WTC11 (cell line): ENCODE measurements around the gene FNDC3B. TPM values are rescaled to one million over a fixed set of nuclear protein-coding genes. Genes with fewer than 3 reads are reported as not detected.

Experiments used
- ATAC-seq: fragments of 200-7000 bp; cut with Tn5 transposase; 2 replicates; pipeline ENCODE4 v1.10.0; 2021; ENCODE audit warnings: mild to moderate bottlenecking, moderate library complexity
- CTCF ChIA-PET: fragments of 300-600 bp; sonication (Branson Sonifier 250); formaldehyde crosslinking; loops from one replicate; lab custom pipeline; 2021; ENCODE audit warnings: antibody characterized with exemption; lab: Charles Lee
- POLR2A ChIA-PET: fragments of 350-600 bp; sonication (Branson Sonifier 250); formaldehyde crosslinking; loops from one replicate; lab custom pipeline; 2021; ENCODE audit warnings: antibody characterized with exemption; lab: Charles Lee
- DNase-seq: peaks from one replicate; pipeline ENCODE4 v3.0.0; 2021; ENCODE audit warnings: low spot score
- H3K27ac Mint-ChIP-seq: 2 replicates; pipeline ENCODE4 v1.8.0; 2021; ENCODE audit warnings: mixed read lengths
- H3K27me3 Mint-ChIP-seq: 2 replicates; pipeline ENCODE4 v1.8.0; 2021; ENCODE audit warnings: low read depth, mild to moderate bottlenecking, moderate library complexity, mixed read lengths
- H3K36me3 Mint-ChIP-seq: 2 replicates; pipeline ENCODE4 v1.8.0; 2021; ENCODE audit warnings: mixed read lengths
- H3K4me1 Mint-ChIP-seq: 2 replicates; pipeline ENCODE4 v1.8.0; 2022; ENCODE audit warnings: mixed read lengths
- H3K4me3 Mint-ChIP-seq: 2 replicates; pipeline ENCODE4 v1.8.0; 2021; ENCODE audit warnings: mild to moderate bottlenecking, moderate library complexity, mixed read lengths
- H3K9me3 Mint-ChIP-seq: 2 replicates; pipeline ENCODE4 v1.8.0; 2021; ENCODE audit warnings: mixed read lengths
- CBFB ChIP-seq: sonication (generic); formaldehyde crosslinking; IDR thresholded peaks from 2 replicates; pipeline ENCODE4 v1.8.1; 2022; ENCODE audit warnings: mild to moderate bottlenecking, low read depth, missing genetic modification reagents
- CREB1 ChIP-seq: sonication (generic); formaldehyde crosslinking; IDR thresholded peaks from 2 replicates; pipeline ENCODE4 v1.8.0; 2023; ENCODE audit warnings: mild to moderate bottlenecking, missing genetic modification reagents
- FOXJ3 ChIP-seq: sonication (generic); formaldehyde crosslinking; IDR thresholded peaks from 2 replicates; pipeline ENCODE4 v1.9.0; 2021; ENCODE audit warnings: missing genetic modification reagents, mild to moderate bottlenecking, borderline replicate concordance
- FOXP4 ChIP-seq: sonication (generic); formaldehyde crosslinking; IDR thresholded peaks from 2 replicates; pipeline ENCODE4 v1.8.0; 2022; ENCODE audit warnings: mild to moderate bottlenecking, missing genetic modification reagents
- MYBL2 ChIP-seq: sonication (generic); formaldehyde crosslinking; IDR thresholded peaks from 2 replicates; pipeline ENCODE4 v1.8.1; 2023; ENCODE audit warnings: mild to moderate bottlenecking, moderate library complexity, missing genetic modification reagents
- PREB ChIP-seq: sonication (generic); formaldehyde crosslinking; IDR thresholded peaks from 2 replicates; pipeline ENCODE4 v1.8.1; 2022; ENCODE audit warnings: mild to moderate bottlenecking, missing genetic modification reagents, moderate library complexity, borderline replicate concordance
- STAT6 ChIP-seq: sonication (generic); formaldehyde crosslinking; conservative IDR thresholded peaks from 2 replicates; pipeline ENCODE4 v1.8.1; 2023; ENCODE audit warnings: mild to moderate bottlenecking, low read depth, missing genetic modification reagents, moderate library complexity
- TEAD4 ChIP-seq: sonication (generic); formaldehyde crosslinking; IDR thresholded peaks from 2 replicates; pipeline ENCODE4 v1.8.0; 2022; ENCODE audit warnings: mild to moderate bottlenecking, missing genetic modification reagents
- ZBTB43 ChIP-seq: sonication (generic); formaldehyde crosslinking; IDR thresholded peaks from 2 replicates; pipeline ENCODE4 v1.8.1; 2023; ENCODE audit warnings: mild to moderate bottlenecking, missing genetic modification reagents
- ZNF317 ChIP-seq: sonication (generic); formaldehyde crosslinking; IDR thresholded peaks from 2 replicates; pipeline ENCODE4 v1.8.1; 2023; ENCODE audit warnings: low read depth, mild to moderate bottlenecking, moderate library complexity, missing genetic modification reagents, borderline replicate concordance
- ZNF396 ChIP-seq: fragments of 250-450 bp; sonication (Bioruptor Pico); IDR thresholded peaks from 2 replicates; pipeline ENCODE4 v1.8.0; 2021; ENCODE audit warnings: mild to moderate bottlenecking, moderate library complexity, borderline replicate concordance
- total RNA-seq: library from RNA; stranded (reverse); gene quantifications from 3 replicates; pipeline ENCODE4 v1.2.3, GENCODE V29; 2021
- TF ChIP-seq, protein P1 (sequence below): sonication (generic); formaldehyde crosslinking; IDR thresholded peaks from 2 replicates; pipeline ENCODE4 v1.8.0; 2023; ENCODE audit warnings: missing genetic modification reagents
- TF ChIP-seq, protein P2 (sequence below): sonication (generic); formaldehyde crosslinking; IDR thresholded peaks from 2 replicates; pipeline ENCODE4 v1.8.0; 2022; ENCODE audit warnings: missing genetic modification reagents
- TF ChIP-seq, protein P3 (sequence below): sonication (generic); formaldehyde crosslinking; IDR thresholded peaks from 2 replicates; pipeline ENCODE4 v1.8.1; 2023; ENCODE audit warnings: mild to moderate bottlenecking, missing genetic modification reagents, moderate library complexity
- TF ChIP-seq, protein P4 (sequence below): sonication (generic); formaldehyde crosslinking; IDR thresholded peaks from 2 replicates; pipeline ENCODE4 v1.8.1; 2022; ENCODE audit warnings: mild to moderate bottlenecking, moderate library complexity, missing genetic modification reagents

Gene FNDC3B
- total RNA-seq, 1 experiment from 2014 or later: 42.8 TPM

GRCh38 chr3:172166261-172166660 lies 126.9 kb downstream of the FNDC3B start (continued):
- TF ChIP-seq FOXP4 (CRISPR knock-in tag) (no peak), CREB1 (CRISPR knock-in tag) (no peak), STAT6 (CRISPR knock-in tag) (no peak), ZBTB43 (CRISPR knock-in tag) (no peak), ZNF317 (no peak), FOXJ3 (CRISPR knock-in tag) (no peak)
- TF ChIP-seq, protein P1, sequence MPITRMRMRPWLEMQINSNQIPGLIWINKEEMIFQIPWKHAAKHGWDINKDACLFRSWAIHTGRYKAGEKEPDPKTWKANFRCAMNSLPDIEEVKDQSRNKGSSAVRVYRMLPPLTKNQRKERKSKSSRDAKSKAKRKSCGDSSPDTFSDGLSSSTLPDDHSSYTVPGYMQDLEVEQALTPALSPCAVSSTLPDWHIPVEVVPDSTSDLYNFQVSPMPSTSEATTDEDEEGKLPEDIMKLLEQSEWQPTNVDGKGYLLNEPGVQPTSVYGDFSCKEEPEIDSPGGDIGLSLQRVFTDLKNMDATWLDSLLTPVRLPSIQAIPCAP (CRISPR knock-in tag): no peak
- TF ChIP-seq, protein P2, sequence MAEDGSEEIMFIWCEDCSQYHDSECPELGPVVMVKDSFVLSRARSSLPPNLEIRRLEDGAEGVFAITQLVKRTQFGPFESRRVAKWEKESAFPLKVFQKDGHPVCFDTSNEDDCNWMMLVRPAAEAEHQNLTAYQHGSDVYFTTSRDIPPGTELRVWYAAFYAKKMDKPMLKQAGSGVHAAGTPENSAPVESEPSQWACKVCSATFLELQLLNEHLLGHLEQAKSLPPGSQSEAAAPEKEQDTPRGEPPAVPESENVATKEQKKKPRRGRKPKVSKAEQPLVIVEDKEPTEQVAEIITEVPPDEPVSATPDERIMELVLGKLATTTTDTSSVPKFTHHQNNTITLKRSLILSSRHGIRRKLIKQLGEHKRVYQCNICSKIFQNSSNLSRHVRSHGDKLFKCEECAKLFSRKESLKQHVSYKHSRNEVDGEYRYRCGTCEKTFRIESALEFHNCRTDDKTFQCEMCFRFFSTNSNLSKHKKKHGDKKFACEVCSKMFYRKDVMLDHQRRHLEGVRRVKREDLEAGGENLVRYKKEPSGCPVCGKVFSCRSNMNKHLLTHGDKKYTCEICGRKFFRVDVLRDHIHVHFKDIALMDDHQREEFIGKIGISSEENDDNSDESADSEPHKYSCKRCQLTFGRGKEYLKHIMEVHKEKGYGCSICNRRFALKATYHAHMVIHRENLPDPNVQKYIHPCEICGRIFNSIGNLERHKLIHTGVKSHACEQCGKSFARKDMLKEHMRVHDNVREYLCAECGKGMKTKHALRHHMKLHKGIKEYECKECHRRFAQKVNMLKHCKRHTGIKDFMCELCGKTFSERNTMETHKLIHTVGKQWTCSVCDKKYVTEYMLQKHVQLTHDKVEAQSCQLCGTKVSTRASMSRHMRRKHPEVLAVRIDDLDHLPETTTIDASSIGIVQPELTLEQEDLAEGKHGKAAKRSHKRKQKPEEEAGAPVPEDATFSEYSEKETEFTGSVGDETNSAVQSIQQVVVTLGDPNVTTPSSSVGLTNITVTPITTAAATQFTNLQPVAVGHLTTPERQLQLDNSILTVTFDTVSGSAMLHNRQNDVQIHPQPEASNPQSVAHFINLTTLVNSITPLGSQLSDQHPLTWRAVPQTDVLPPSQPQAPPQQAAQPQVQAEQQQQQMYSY (CRISPR knock-in tag): no peak
- TF ChIP-seq, protein P3, sequence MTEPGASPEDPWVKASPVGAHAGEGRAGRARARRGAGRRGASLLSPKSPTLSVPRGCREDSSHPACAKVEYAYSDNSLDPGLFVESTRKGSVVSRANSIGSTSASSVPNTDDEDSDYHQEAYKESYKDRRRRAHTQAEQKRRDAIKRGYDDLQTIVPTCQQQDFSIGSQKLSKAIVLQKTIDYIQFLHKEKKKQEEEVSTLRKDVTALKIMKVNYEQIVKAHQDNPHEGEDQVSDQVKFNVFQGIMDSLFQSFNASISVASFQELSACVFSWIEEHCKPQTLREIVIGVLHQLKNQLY: no peak

GRCh38 chr3:172166890-172167289 lies 127.5 kb downstream of the FNDC3B start:
- Mint-ChIP-seq H3K4me1 (peaks cover 63% of the 10 kb centered on the region), H3K27me3 (no peaks in the 10 kb centered on the region), H3K36me3 (no peaks in the 10 kb centered on the region), H3K27ac (no peak overlapping the region), H3K9me3 (no peaks in the 10 kb centered on the region), H3K4me3 (no peak overlapping the region)
- no peak for ATAC-seq
- CTCF ChIA-PET: no interaction called here
- DNase-seq: no peak
- POLR2A ChIA-PET: no interaction called here
- TF ChIP-seq PREB (no peak), FOXJ3 (CRISPR knock-in tag) (no peak), TEAD4 (CRISPR knock-in tag) (no peak), ZNF396 (CRISPR knock-in tag) (no peak), CBFB (no peak), MYBL2 (CRISPR knock-in tag) (no peak), ZNF317 (no peak)
- TF ChIP-seq, protein P4, sequence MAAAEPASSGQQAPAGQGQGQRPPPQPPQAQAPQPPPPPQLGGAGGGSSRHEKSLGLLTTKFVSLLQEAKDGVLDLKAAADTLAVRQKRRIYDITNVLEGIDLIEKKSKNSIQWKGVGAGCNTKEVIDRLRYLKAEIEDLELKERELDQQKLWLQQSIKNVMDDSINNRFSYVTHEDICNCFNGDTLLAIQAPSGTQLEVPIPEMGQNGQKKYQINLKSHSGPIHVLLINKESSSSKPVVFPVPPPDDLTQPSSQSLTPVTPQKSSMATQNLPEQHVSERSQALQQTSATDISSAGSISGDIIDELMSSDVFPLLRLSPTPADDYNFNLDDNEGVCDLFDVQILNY (CRISPR knock-in tag): no peak
- TF ChIP-seq, all 79 proteins: peak for 0
